Right lung (tissue), 10 donors: Measurements from ENCODE around the gene NSRP1. TPM values are rescaled to one million over a fixed set of nuclear protein-coding genes. Genes with fewer than 3 reads are reported as not detected.
"Not testable (repeated sequence)": the region's sequence is repeated elsewhere in the genome, so short reads cannot be mapped to it uniquely, and the experiment has no call there.

Experiments used
- DNase-seq, 2 donors: peaks; one replicate each; pipeline ENCODE4 v3.0.0-alpha.2; 2013
- long read RNA-seq, 8 donors: transcript quantifications; one replicate each; lab custom pipeline, GENCODE V29; 2026
- polyA plus RNA-seq, 5 donors: library from polyadenylated mRNA; unstranded; fragments of 120-200 nt; gene quantifications; one replicate each; pipeline versions ENCODE4 v1.2.1 to v1.2.3, GENCODE V29; 2013; ENCODE audit warnings: inconsistent platforms in 1 of 5, low replicate concordance in 1 of 5; ENCODE audit not compliant: insufficient read length in 5 of 5, insufficient read depth in 1 of 5

NSRP1 gene, protein sequence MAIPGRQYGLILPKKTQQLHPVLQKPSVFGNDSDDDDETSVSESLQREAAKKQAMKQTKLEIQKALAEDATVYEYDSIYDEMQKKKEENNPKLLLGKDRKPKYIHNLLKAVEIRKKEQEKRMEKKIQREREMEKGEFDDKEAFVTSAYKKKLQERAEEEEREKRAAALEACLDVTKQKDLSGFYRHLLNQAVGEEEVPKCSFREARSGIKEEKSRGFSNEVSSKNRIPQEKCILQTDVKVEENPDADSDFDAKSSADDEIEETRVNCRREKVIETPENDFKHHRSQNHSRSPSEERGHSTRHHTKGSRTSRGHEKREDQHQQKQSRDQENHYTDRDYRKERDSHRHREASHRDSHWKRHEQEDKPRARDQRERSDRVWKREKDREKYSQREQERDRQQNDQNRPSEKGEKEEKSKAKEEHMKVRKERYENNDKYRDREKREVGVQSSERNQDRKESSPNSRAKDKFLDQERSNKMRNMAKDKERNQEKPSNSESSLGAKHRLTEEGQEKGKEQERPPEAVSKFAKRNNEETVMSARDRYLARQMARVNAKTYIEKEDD
- polyA plus RNA-seq: 10 to 100 TPM; 33.4 to 45.1 (median 34.7) TPM
- long read RNA-seq, donor 1, partial matches to known transcripts: 10 of 20 reads
- long read RNA-seq, donor 1, other reads (novel, unspliced or antisense): 0 of 20 reads
- long read RNA-seq, donor 2, transcript NSRP1-201 (7 exons, 2,541 nt): major isoform, 7 of 21 reads
- long read RNA-seq, donor 2, partial matches to known transcripts: 11 of 21 reads
- long read RNA-seq, donor 2, other reads (novel, unspliced or antisense): 0 of 21 reads
- long read RNA-seq, donor 3, partial matches to known transcripts: 0 of 4 reads
- long read RNA-seq, donor 3, other reads (novel, unspliced or antisense): 0 of 4 reads
- long read RNA-seq, donor 4, partial matches to known transcripts: 0 of 6 reads
- long read RNA-seq, donor 4, other reads (novel, unspliced or antisense): 0 of 6 reads
- long read RNA-seq, donor 5, partial matches to known transcripts: 13 of 21 reads
- long read RNA-seq, donor 5, other reads (novel, unspliced or antisense): 0 of 21 reads
- long read RNA-seq, donor 6, transcript NSRP1-201 (7 exons, 2,541 nt): major isoform, 9 of 27 reads
- long read RNA-seq, donor 6, partial matches to known transcripts: 9 of 27 reads
- long read RNA-seq, donor 6, other reads (novel, unspliced or antisense): 0 of 27 reads
- long read RNA-seq, donor 7, partial matches to known transcripts: 0 of 12 reads
- long read RNA-seq, donor 7, other reads (novel, unspliced or antisense): 0 of 12 reads
- long read RNA-seq, donor 8, partial matches to known transcripts: 0 of 2 reads
- long read RNA-seq, donor 8, other reads (novel, unspliced or antisense): 0 of 2 reads

DNA sequence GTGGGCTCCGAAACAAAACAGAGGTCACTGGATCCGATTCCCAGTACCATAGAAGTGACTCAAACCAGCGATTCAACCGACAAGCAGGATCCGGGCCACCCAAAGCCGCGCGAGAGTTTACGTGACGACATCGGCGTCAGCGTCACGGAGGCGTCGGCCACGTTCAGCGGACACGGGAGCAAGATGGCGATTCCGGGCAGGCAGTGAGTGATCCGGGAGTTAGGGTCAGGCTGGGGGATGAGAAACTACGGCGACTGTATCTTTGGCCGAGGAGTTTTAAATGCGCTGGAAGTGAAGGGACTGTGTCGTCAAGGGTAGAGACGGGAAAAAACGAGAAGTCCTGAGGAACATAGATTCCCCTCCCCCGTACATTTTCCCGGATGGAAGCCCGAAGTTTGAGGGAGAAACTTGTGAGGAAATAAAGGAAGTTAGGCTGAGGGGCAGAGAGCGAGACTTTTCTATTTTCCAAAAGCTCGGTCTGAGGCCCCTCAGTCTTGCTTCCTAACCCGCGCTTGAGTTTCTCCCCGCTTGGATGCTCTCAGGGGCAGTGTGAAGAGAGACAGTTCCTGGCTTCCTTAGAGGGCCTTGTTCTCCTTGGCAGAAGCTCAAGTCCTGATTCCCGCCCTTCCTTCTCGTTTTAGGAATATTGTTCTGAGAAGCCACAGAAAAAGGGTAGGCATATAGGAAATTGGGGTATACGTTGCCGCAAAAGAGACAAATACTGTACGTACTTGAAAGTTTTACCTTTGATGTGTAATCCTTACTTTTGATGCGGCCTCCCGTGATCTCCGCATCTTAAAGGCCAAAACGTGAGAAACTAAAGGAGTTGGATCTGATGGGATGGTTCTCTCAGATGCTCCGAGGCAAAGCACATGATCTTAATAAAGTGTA lies at the start of gene NSRP1:
Gene NSRP1, plus strand, starts transcription at position 156 of the 891 bp plus-strand sequence. Its CDS starts 28 bp downstream, at position 184.
- peak; percentile 96 for DNase-seq

DNA sequence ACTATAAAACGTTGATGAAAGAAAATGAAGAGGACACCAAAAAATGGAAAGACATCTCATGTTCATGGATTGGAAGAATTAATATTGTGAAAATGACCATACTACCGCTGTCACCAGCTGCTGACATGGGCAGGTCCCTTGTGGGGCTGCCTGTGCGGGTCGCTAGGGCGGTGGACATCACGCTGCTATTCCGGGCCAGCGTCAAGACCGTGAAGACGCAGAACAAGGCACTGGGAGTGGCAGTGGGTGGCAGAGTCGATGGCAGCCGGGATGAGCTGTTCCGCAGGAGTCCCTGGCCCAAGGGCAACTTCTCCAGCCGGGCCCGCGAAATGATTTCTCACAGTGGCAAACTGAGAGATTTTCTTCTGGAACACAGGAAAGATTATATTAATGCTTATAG lies 48.2 kb upstream of the NSRP1 start:
- no peak for DNase-seq

DNA sequence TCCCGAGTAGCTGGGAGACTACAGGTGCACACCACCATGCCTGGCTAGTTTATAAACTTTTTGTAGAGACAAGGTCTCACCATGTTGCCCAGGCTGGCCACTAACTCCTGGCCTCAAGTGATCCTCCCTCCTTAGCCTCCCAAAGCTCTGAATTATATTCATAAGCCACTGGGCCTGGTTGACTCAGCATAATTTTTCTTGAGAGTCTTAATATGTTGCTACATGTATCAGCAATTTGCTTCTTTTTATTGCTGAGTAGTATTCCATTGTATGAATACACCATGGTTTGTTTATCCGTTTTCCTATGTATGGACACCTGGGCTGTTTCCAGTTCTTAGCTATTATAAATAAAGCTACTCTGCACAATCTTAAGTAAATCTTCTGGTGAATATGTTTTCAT lies 42.4 kb upstream of the NSRP1 start:
- no peak for DNase-seq

DNA sequence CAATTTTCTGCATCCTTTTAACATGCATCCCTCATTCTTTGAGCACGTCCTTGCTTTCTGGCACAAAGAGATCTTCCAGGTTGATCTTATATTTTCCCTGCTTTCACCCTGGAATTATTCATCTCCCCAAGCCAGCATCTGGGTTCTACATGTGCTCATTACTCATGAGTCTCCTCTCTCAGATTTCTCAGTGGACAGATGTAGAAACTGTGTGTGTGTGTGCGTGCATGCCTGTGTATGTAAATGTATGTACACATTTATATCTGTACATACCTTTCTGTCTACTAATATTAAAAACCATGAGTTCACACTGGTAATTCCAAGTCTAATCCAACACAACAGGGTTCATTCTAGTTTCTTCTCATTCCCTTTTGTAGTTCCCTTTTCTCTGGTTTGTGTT lies 41.9 kb upstream of the NSRP1 start:
- no peak for DNase-seq

DNA sequence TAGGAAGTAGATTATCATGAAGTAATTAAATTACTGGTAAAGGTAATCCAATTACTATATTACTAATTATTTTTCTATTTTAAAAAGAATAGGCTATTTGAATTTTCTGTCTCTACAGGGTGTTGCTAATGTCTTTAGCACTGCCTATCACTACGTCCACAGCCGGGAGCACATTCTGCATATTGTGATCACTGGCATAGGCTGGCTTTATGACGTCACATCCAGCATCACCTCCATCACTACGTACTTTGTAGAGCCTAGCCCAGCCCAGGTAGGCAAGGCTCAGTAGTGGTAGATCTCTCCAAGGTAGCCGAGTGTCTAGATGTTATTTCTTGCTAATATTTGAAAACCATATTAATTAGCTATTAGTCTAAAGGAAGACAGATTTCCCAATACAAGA lies 33.8 kb upstream of the NSRP1 start:
- DNase-seq: no peak

DNA sequence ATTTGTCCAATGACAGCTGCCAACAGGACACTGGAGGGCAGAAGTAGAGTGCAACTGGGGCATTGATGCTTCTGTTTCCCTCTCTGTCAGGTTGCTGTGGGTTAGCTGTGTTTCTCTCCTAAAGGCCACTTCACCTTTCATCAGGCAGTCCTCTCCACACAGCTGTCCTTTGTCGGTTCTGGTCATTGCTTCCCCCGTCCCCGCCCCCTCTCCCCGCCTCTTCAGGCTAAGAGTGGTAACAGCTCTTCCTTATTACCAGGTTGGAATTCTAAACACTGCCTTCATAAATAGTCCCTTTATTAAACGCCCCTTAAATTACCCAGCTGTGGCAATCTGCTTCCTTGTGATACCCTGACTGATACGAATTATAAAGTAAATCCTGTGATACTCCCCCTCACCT lies 31.8 kb upstream of the NSRP1 start:
- no peak for DNase-seq

DNA sequence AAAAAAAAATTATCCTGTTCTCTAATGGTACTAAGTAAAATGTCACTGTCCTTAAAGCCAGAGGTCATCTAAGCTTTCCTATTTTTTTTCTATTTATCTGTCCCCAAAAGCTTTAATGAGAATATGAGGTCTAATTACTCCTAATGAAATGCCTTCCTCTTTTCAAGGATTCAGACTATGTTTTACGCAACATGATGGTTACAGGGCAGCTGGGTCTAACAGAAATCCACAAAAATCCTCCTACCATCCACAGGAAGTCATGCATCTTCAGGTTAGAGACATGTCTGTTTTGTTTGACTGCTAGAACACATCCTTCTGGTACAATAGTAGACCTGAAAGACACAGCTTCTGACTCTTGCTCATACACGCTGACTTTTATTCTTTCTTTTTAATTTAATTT lies 29.7 kb upstream of the NSRP1 start:
- DNase-seq: no peak

DNA sequence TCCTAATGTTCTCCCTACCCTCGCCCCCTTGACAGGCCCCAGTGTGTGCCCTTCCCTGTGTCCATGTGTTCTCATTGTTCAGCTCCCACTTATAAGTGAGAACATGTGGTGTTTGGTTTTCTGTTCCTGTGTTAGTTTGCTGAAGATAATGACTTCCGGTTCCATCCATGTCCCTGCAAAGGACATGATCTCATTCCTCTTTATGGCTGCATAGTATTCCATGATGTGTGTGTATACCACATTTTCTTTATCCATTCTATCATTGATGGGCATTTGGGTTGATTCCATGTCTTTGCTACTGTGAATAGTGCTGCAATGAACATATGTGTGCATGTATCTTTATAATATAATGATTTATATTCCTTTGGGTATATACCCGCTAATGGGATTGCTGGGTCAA lies 29.2 kb upstream of the NSRP1 start:
- not testable (repeated sequence) for DNase-seq

DNA sequence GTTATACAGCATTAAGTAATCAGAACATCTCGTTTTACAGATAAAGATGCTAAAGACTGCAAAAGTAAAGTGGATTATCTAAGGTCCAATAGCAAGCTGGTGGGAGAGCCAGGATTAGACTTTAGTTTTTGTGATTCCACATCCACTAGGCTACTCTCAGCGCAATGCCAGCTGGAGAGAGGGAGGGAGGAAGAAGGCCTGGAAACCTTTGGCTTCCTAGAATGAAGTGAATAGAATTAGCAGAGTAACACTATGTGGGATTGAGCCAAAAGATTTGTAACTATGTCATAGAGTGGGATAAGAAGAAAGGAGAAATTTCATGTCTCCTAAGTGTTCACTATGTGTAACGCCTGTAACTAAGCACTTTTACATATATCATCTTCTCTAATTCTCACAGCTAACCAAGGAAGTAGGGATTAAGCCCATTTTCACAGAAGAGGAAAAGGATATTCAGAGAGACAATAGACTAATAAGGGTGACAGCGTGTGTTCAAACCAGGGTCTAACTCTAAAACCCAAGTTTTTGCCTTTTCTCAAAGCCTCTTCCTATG lies 25.4 kb upstream of the NSRP1 start:
- DNase-seq: no peak

DNA sequence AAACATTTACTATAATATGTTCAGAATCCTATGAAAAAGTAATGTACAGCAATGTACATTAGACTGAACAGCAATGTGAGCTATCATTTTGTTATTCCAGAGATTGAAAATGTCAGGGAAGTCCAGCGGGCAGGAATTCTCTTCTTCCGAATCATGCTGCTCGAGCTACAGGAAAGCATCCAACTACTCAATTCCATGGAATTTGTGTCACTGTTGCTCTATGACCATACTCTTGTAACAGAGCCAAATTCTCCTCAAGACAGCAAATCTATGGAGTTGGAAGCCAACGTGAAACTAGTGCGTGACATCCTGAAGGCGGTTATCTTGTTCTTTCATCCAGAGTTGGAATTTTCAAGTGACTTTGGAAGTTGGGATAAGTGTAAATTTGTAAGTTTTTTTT lies 24.8 kb upstream of the NSRP1 start:
- peak in 1 of 2 donors; percentile 18 for DNase-seq

DNA sequence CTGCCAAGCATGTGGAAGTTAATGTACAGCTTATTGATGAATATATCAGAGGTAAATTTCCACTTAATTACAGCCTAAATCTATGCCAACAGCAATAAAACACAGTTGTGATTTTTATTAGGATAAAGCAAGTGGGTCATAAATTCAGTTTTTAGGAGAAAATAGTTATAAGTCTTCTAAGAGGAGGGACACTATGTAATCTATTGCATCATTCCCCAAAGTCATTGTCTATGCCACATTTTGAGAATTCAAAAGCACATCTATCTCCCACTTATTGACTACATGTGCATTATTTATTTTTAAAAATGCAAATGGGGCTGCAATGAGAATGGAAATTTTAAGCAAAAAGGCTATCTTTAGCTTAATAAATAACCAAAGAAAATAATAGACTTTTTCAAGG lies 23.7 kb upstream of the NSRP1 start:
- DNase-seq: no peak

DNA sequence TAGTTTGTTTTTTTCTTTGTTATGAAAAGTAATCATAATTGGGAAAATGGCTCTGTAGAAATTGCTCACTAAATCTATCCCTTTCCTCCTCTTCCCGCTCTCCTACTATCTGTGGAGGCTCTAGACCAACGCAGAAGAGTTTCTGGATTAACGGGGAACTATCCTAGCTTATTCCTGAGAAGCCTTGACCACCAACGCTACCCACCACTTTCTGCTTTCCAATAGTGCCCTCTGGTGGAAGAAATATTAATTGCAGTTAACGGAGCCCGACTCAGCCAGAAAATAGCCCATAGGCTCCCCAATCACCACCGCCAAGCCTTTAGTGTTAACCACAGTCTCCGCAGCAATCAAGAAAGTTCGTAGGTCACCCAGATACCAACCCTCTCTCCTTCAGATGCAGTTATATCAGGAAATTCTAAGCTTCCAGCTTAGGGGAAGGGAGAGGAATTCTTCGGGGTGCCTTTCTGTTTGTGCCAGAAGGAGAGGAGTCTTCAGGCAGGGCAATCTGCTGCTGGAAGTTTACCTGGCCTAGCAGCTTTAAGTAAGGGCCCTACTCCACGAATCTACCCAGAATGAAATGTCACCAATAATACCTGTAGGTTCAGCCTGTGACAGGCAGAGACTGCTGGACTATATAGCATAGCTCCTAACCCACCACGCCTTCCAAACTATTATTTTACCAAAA lies 23.0 kb upstream of the NSRP1 start:
- peak; percentile 30 to 66 for DNase-seq

DNA sequence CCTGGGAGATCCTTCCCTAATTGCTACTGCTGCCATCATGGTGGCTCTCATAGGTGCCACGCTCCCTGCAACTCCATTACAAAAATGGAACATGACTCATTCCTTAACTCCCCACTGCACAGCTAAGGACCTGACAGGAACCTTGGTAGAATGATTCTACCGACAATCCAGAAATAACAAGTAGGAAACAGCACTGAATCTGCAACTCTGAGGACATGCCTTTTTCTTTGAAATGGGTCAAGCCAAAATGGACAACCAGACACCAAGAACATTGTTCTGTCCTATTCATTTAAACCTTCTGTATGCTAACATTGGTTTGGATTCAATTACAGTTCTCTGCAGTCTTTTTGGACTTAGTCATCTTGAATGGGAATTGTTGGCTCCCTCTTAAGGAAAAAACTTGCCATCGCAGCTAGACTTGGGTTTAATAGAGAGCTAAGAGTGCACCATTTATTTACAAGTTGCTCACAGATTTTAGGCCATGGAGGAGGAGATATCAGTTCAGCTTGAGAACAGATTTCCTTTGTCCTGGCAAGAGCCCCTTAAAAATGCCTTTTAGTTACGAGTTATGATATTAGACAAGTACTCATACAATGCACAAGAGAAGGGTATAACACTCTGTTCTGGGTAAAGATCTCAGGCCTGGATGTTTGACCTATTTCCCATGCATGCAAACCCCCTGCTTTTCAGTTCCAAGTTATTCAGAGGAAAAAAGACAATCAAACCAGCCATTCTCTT lies 20.9 kb upstream of the NSRP1 start:
- no peak for DNase-seq

DNA sequence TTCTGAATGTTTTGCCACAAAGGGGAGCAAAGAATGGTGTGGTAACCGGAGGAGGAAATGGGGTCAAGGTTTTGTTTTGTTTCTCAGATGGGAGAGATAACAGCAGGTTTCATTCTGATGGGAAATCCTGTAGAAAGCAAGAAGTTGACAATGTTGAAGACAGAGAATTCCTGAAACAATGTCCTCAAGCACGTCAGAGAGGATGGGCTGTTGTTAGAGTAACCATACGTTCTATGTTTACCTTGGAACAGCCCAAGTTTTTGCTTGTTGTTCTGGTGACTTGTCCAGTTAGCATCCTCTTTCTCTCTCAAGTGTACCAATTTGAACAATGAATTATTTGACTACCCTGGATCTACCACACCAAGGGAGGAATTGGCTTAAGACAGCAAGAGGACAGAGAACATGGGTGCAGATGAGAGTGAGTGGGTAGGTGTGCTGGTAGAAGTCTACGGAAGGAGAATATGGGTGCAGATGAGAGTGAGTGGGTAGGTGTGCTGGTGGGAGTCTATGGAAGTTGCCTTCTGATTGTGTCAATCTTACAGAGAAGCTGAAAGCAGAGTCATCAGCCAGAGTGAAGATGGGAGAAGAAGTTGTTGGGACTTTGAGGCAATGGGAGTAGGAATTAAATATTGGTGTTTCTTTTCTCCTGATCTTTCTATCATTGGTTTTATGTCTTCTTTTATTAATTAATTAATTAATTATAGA lies 14.8 kb upstream of the NSRP1 start:
- DNase-seq: no peak

DNA sequence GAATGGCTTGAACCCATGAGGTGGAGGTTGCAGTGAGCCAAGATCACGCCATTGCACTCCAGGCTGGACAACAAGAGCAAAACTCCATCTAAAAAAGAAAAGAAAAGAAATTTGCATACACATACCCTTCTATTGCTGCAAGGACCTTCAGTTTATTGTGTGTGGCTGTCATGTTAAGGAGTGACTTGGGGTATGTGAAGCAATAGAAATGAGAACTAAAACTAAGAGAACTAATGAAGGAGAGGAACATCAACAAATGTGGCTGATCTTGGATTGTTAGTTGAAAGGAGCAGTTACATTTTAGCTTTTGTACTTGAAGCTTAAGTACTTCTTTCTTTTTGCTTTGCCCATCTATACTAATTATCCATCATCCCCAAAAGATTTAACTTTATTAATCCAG lies 12.7 kb upstream of the NSRP1 start:
- DNase-seq: no peak

DNA sequence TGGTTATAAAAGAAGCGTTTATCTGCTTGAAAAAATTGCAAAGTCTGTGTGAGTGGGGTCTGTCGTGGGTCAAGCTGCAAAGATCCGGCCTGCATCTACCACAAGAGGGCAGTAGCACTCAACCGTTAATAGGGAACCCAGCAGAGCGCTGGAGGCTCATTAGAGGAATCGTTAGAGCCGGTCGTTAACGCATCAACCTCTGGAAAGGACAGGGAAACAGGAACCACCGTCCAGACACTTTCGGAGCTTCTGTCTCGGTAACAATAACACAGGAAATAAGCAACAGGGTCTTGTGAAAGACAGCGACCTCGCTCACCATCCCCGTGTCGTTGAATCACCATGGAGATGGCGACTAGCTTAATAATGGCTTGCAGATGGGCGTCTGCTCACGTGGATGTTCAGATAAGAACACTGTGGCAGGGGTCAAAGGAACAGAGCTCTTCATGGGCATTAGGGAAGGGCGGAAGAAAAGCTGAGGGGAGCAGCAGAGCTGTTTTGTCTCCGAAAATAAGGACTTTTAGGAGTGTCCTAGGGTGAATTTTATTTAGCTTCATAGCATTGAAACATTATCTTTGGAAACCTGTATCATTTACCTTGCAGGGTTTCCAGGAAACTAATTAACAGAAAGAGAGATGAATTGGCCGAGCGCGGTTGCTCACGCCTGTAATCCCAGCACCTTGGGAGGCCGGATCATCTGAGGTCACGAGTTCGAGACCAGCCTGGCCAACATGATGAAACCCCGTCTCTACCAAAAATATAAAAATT lies 11.9 kb upstream of the NSRP1 start:
- peak; percentile 69 to 82 for DNase-seq

DNA sequence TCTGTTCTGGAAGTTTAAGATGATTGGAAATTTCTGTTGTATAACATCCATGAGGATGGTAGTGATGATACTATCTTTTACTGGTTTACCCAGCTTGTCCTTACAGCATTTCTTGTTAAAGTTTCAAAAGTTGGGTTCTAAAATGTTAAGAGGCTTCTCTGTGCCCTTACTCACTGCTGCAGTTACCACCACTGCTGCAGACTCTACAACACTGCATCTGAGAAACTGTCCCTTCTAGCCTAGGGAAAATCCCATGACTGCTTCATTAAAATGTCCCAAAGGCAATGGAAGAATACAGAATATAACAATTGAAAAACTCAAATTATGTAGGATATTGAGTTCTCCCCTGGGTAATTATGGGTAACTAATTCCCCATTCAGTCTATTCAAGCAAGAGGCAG lies 3.8 kb upstream of the NSRP1 start:
- no peak for DNase-seq

DNA sequence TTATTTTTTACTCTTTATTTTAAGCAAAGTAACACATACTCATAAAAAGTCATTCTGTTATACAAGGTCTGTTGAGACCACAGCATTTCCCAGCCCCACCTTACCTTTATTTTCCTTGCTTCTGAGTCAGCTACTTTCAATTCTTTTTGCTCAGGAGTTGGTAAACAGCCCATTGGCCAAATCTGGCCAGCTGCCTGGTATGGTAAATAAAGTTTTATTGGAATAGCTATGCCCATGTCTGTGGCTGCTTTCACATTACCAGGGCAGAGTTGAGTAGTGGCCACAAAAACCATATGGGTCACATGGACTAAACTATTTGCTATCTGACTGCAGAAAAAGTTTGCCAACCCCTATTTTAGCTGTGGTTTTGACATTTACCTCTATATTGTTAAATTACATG lies 3.4 kb upstream of the NSRP1 start:
- no peak for DNase-seq
